ENCODE data around the gene MBD1.
"Not testable (repeated sequence)": the region's sequence is repeated elsewhere in the genome, so short reads cannot be mapped to it uniquely, and the experiment has no call there.

Gene MBD1

GRCh38 chr18:50240080-50240563, 41.2 kb downstream of the MBD1 start:
- no peak for TF ChIP-seq CTCF (IDR thresholded peaks at IDR 0.05; ENCODE audit: borderline replicate concordance, insufficient read depth, low read depth, low read length)
- H3K4me3 ChIP-seq (ENCODE audit: low read depth, low read length): no peak overlapping the region

GRCh38 chr18:50232419-50232818, 48.9 kb downstream of the MBD1 start:
- no peak for TF ChIP-seq CTCF (IDR thresholded peaks at IDR 0.05; ENCODE audit: borderline replicate concordance, insufficient read depth, low read depth, low read length)
- H3K4me3 ChIP-seq (ENCODE audit: low read depth, low read length): no peak overlapping the region

- no peak overlapping the region for H3K4me3 ChIP-seq (ENCODE audit: low read depth, low read length)
- no peak for TF ChIP-seq CTCF (IDR thresholded peaks at IDR 0.05; ENCODE audit: borderline replicate concordance, insufficient read depth, low read depth, low read length)
Observed at GRCh38 chr18:50231621-50232020, 49.7 kb downstream of the MBD1 start.

GRCh38 chr18:50220249-50220648, 61.1 kb downstream of the MBD1 start:
- H3K4me3 ChIP-seq (ENCODE audit: low read depth, low read length): not testable (repeated sequence)

Data from GM12875 (cell line).